Activated CD4-positive, CD25-positive, alpha-beta regulatory T cell (primary cell): ENCODE measurements around the gene TNRC18.

ENCODE experiments used
- DNase-seq, 4 experiments: peaks; one replicate each; lab custom pipeline; 2025; lab: John Stamatoyannopoulos, UW

Gene TNRC18

DNA sequence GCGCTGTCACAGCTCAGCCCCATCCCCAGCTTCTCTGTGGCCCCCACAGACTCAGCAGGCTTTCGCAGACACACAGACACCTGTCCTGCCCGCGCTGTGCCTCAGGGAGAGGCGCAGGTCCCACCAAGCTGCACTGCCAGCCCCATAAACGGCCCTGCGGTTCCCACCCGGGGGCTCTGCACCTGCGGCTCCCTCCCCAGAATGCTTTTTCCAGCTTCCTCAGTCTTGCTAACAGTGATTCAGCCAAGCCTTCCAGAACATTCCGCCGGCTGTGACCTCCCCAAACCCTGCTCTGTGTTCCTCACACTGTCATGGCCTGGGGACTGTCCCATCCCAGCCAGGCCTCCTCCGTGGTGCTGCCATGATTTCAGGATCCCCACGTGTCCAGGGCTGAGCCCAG is 27.8 kb upstream of the TNRC18 start:
- DNase-seq: no peak

DNA sequence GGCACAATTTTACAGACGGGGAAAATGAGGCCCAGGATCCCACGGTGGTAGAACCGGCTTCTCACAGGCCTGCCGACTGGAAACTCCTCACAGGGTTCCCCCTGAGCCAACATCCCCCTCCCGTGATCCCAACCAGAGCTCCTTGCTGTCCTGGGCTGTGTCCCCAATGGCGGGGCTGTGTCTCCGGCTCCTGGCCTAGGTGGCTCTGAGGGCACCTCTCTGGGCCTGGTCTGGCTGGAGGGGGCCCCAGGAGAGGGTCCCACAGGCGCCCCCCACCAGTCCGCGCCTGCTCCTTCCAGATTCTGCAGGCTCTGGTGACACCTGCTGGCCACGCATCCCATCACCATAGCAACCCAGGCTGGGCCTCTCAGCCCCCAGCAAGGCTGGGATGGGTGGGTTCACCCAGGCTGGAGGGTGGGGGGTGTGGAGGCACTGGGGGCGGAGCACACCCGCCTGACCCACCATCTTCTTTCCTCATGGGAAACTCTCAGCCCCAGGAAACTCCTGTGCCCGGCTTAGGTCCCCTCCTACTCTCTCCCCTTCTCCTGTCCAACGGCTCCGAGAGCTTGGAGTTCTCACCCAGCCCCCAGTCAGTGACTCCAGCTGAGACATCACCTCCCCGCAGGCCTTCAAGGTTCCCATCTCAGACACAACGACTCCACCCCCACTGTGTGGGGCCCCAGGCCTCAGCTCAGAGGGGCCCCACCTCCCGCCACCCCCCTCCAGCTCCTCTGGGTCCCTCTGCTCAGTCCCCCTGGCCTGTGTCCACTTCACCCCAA is 27.1 kb upstream of the TNRC18 start:
- DNase-seq: no peak

DNA sequence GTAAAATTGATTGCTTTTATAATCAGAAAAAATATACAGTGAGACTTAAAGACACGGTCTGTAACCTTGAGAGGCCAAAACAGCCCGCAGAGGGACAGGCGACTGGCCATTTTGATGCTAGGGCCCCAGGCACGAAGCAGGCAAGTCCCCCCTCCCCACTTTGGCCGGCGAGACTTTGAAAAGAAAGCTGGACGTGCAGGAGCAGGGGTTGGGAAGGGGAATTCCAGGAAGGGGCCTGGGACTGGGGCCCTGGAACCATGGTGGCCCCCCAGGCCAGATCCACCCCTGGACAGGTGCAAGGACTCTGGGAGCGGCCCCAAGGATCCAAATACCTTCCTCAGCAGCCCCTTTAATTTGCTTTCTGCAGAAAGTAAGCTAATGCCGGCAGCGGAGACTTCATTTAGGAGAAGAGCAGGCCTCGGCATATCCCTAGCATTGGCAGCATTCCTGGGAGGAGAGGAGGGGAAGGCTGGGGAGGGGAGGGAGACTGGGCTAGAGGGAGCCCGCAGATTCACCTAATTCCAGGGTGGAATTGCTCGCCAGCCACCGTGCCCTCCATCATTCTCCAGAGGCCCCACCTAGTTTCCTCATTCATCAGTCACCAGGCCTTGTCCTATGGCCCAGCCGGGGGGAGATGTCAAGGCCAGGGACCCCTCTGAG is 24.9 kb upstream of the TNRC18 start:
- DNase-seq: no peak

DNA sequence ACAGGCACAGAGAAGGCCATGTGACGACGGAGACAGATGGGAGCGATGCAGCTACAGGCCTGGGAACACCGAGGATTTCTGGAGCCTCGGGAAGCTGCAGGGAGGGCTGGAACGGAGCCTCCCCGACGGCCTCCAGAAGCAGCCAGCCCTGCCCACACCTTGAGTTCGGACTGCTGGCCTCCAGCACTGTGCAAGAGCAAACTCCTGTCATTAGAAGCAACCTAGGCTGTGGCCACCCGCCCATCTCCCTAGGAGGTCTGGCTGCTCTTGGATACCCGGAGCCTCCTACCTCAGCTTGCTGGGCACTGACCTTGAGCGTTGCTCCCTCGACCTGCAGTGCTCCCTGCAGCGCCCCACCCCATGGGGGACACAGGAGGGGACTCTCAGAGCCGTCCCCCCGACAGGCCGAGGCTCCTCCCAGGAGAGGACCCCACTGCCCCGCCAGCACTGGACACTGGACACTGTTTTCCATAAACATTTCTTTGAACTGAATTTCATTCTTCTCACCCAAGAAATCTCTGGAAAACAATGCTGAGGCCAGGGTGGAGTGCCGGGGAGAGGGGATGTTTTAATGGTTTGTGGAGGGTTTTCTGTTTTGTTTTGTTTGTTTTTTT is 22.5 kb upstream of the TNRC18 start:
- no peak for DNase-seq

DNA sequence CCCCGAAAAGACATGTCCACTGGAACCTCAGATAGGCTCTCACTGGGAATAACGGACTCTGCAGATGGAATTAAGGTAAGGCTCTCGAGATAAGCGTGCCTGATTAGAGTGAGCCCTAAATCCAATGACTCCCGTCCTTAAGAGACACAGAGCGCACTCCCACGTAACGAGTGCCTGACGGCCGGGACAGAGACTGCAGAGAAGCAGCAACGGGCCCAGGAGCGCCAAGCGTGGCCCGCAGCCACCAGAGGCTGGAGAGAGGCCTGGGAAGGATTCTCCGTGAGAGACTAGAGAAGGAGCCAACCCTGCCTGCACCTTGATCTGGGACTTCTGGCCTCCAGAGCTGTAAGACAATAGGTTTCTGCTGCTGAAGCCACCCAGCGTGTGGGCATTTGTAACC is 20.0 kb upstream of the TNRC18 start:
- DNase-seq: no peak

DNA sequence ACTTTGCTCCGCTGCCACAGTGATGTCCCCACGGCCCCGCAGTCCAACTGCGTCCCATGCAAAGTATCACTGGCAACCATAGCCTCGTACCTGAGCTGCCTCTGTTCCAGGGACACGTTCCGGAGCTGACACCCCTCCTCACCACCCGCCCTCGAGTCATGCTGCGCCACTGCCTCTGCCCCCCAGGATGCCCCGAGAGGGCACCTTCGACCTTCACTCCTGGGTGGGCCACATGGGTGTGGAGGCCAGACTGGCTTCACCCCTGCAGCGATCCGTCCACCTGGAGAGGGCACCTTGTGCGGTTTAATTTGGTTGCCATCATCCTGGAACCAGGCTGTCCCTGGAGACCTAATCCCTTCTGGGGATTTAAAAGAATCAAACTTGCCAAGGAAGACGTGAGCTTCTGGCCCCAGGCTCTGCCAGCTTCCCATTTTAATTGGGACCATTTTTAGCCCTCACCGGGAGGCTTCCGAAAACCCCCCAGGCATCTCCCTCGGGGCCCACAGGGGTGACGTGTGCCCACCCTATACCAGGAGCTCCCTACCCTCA is 19.2 kb upstream of the TNRC18 start:
- no peak for DNase-seq

DNA sequence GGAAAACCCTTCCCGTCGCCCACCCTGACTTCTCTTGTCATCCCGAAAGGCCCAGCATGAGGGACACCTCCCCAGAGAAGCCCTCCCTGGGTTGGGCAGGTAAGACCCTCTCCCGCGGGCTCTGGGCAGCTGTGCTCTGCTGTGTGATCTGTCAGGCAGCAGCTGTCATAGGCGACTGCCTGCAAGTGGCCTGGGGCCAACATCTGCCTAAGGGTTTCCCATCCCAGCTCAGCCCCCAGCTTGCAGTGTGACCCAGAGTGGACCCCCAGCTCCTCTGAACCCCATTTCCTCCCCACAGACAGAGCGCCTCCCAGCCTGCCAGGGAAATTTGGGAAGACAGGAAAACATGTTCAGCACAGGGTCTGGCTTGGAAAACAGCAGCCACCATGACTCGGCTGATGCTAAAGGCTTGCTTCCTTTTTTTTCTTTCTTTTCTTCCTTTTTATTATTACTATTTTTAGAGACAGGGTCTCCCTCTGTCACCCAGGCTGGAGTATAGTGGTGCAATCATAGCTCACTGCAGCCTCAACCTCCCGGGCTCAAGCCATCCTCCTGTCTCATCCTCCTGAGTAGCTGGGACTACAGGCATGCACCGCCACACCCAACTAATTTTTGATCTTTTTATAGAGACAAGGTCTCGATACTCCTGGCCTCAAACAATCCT is 18.3 kb upstream of the TNRC18 start:
- no peak for DNase-seq

DNA sequence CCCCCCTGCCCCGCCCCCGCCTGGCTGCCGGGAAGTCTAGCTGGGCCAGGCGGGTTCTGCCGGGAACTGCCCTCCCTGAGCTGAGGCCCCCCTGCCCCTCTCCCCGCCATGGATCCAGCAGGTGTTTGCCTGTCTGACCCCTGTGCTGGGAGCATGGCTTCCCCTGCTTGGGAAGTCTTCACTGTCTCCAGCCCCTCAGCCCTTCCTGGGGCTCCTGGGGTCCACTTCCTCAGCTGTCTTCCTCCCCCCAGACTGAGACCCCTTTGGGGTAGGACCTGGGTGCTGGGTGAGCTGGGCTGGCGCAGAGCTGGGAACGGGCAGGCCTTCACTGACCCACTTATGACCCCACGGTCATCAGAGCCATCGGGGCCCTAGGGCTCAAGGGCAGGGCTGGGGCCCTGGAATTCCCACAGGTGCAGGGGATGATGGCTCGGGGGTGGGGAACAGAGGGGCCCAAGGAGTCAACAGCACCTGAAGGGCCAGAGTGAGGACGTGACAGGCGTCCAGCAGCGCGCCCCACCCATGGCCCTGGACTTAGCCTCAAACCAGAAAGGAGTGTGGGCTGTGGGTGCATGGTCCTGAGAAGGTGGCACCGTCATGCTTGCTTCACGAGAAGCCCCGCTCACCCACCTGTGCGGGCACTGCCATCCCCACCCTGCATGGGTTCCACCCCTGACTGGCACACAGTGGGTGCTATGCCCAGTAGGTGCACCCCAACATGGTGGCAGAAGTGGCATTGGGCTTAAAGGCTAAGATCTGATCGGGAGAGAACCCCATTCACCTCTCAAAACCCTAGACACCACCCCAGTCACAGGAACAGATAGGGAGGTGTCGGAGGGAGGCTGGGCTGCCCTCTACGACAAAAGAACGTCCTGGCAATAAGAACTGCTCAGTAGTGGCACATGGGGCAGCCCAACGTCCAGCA is 16.2 kb upstream of the TNRC18 start:
- no peak for DNase-seq

DNA sequence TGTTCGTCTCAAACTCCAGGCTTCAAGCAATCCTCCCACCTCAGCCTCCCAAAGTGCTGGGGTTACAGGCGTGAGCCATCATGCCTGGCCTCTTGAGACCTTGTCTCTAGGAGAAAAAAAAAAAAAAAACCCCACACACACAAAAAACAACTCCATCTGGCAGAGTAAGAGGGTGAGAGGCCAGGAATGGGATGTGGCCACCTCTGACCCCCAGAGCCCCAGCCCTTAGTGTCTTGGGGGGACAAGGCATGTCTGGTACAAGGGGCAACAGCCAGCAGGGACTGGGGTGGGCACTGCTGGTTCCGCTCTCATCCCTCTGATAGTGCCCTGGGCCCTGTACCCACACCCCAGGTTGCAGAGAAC is 15.6 kb upstream of the TNRC18 start:
- no peak for DNase-seq

DNA sequence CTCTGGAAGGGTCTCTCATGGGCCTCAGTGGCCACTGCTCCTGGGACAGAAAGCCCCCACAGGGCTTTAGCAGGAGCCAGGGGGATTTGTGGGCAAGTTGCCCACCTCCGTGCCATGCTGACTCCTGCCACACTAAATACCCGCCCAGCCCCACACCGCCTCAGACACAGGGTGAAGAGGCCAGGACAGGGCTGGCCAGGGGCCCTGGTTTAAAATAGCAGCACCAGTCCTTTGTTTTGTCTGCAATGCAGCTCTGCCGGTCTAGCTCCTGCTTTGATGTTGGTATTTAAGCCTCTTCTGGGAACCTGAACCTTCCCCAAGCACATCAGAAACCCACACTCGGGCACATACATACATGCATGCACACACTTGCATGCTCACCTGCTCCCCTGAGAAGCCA is 14.4 kb upstream of the TNRC18 start:
- DNase-seq: no peak

DNA sequence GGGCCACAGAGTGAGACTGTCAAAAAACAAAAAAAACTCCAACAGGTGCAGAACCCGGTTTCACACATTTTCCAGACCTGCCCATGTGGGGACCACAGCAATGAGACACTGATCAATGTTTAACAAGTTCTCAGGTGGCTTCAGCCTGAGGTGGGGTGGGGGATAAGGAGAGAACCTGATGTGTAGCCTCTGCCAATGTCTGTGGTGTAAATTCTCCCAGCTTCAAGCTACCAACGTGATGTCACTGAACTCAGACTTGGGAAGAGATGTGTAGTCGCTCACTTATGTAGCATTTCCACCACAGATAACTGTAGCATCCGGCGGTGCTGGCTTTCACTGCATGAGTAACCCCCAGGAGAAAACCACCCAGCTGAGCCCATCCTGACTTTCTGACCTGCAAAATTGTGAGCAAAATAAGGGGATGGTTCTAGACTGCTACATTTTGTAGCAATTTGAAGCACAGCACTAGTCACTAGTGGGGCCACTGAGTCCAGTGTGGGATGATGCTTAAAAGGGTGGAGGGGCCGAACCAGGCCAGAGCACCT is 13.8 kb upstream of the TNRC18 start:
- no peak for DNase-seq

DNA sequence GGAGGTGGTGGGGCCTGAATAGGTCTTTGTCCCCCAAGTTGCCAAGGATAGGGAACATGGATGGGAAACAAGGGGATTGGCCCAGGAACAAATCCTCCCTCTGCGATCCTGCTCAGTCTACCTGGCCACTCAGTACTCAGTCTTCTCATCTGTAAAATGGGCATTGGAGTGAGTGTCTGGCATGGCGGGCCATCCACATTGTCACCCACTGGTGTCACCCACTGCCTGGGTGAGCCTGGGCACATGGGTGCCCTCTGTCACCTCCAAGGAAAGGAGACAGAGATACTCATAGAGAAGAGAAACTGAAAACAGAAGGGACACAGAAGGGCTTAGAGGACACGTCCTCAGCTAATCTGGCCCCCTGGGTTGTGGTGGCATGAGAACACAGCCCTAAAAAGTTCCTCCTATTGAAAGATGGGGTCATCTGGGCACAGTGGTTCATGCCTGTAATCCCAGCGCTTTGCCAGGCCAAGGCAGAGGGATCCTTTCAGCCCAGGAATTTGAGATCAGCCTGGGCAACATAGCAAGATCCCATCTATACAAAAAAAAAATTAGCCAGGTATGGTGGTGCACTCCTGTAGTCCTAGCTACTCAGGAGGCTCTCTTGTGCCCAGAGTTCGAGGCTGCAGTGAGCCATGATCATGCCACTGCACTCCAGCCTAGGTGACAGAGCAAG is 12.5 kb upstream of the TNRC18 start:
- DNase-seq: no peak

DNA sequence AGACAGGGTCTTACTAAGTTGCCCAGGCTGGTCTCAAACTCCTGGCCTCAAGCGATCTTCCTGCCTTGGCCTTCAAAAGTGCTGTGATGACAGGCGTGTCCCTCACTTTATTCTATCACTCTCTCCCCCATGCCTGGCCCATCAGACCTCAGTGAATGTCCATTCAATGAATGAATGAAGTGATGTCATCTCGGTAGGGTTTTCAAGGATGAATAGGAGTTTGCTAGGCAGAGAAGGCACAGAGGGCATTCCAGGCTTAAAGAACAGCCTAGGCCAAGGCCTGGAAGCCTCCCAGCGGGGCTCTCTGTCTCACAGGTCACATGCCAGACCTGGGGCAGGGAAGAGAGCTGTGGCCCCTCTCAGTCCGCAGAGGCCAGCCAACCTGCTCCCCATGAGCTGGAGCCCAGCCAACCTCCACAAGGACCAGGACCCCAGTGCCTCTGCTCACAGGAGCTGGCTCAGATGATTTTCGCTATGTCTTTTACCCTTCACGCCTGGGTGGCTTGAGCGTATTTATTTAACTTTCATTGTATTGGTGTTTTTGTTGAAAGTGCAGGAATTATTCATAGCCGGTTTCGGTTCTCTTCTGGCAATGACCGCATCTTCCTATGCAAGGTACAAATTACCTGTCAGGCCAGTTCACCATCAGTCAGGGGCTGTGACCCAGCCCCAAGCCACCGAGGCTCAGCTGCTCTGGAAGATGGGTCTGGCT is 11.8 kb upstream of the TNRC18 start:
- no peak for DNase-seq

DNA sequence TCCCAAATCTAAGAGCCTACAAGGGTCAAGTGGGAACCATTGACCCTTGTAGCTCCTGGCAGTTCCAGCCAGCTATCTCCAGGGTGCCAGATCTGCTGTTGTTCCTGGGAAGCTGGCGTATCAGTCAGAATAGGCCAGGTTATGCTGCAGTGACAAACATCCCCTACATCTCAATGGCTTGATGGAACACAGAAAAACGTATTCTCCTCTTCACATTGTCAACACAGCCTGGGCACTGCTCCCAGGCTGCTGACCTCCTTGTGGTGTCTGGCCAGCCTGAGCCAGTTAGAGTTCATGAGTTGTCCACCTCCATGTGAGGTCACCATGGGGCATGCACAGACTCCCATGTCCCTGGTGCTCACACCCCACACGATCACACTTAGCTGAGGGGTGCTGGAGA is 9.5 kb upstream of the TNRC18 start:
- no peak for DNase-seq

DNA sequence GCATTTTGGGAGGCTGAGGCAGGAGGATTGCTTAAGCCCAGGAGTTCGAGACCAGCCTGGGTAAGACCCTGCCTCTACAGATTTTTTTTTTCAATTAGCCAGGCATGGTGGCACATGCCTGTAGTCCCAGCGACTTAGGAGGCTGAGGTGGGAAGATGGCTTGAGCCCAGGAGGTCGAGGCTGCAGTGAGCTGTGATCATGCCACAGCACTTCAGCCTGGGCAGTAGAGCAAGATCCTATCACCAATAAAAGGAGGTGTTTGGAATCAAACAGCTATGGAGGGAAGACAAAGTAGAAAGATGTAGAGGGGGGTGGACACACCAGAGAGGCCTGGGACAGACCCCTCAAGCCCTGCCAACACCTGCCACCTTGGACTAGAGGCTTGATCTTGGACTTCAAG is 9.1 kb upstream of the TNRC18 start:
- DNase-seq: no peak

DNA sequence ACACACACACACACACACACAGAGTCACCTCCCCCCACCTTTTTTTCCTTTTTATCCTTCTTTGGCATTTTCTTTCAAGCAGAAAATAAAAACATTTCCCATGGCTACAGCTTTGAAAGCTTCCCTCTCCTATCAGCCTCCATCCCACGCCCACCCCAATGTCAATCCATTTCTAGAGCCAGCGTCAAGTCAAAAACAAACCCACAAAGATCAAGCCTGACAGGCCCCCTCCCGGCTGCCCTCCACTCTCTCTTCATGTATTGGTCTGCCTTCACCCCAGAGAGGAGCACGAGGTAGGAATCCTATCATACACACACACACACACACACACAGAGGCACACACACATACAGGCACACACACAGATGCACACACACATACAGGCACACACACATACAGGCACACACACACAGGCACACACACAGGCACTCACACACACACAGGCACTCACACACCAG is 8.0 kb upstream of the TNRC18 start:
- no peak for DNase-seq

DNA sequence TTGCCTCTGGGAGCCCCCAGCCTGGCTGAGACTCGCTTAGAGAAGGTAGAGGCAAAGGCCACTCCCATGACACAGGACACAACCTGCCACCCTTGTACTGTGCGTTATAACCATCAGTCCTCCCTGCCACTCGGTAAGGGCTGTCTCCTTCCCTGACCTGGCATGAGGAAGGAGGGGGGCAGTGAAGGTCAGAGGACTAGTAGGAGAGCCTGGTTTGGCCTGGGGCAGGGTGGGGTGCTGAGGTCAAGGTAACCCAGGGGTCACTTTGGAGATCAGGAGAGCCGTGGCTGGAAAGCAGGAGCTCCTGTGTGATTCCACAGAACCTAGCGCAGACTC is 6.9 kb upstream of the TNRC18 start:
- DNase-seq: no peak

DNA sequence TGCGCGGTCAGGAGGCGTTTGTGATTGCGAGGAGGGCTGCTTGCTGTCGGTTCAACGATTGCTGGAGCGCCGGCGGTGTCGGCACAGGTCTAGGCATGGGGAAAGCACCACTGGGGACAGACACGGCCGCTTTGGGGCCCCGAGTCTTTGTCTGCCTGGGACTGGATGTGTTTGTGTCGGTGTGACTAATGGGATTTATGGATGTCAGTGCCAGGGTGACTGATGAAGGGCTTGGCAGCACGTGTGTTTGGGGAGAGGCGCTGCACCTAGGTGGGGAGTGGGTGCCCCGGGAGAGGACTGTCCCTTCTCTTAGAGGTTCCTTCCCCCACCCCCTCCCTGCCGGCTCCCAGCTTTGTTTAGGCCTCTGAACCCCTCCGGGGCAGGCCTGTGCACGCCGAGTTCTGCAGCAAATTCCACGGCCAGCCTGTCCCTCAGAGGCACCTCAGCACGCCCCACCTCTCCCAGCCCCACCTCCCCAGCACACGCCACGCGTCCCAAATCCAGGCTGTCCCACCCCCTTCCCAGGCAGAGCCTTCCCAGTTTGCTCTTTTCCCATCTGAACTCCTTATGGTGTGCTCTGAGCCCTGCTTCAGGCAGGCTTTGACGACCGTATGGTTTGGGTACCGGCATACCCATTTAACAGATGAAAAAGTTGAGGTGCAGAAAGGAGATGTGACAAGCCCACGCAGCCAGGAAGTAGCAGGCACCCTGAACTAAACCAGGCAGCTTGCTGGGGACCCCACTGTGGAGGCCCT is 6.4 kb upstream of the TNRC18 start:
- DNase-seq: no peak

DNA sequence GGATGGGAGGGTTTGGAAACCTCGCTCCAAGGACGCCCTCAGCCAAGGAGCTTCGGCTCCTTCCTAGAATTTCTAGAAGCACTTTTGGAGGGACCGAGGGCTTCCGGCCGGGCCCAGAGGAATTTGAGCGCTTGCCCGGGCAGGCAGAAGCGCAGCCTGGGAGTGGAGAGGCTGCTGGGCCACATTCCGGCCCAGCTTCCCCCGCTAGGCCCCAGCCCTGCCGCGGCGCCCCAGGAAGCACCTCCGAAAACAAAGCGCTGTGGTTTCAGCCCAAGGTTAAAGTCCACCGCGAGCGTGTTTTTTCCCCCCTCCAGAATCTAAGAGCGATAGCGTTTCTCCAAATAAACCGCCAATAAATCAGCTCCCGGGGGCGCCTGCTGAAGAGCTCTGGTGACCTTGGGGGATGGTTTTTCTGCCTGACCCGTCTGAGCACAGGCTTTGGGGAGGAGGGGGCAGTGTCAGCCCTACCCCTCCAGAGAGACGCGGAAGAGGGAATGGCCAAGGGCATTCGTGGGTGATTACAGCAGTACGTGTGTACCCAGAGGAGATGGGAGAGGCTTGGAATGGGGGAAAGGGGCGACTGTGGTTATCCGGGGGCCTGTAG is 5.7 kb upstream of the TNRC18 start:
- DNase-seq: no peak
